ENCODE measurements around the gene NTN1. TPM values are rescaled to one million over a fixed set of nuclear protein-coding genes. Genes with fewer than 3 reads are reported as not detected.
"Not testable (repeated sequence)": the region's sequence is repeated elsewhere in the genome, so short reads cannot be mapped to it uniquely, and the experiment has no call there.

NTN1 gene
- total RNA-seq, 4 donors from 2014 or later, result 15.9 to 31.0 (median 25.0) TPM

GRCh38 chr17:9105068-9105868 lies 84.0 kb downstream of the NTN1 start:
- 67 to 80% methylated on average over 8 to 9 of the region's 9 CpGs for WGBS, 2 donors
- Histone ChIP-seq H3K27me3 (no peaks in the 10 kb centered on the region), H3K36me3 (no peaks in the 10 kb centered on the region), H3K4me3 (no peak overlapping the region), H3K9me3 (no peaks in the 10 kb centered on the region), H3K27ac (no peak overlapping the region), H3K4me1 (peaks cover 0 to 12% (median 0%) of the 10 kb centered on the region in 4 donors)
- TF ChIP-seq EP300 (IDR thresholded peaks at IDR 0.05) (no peak), POLR2A (IDR thresholded peaks at IDR 0.05) (no peak)
- TF ChIP-seq, protein P1, sequence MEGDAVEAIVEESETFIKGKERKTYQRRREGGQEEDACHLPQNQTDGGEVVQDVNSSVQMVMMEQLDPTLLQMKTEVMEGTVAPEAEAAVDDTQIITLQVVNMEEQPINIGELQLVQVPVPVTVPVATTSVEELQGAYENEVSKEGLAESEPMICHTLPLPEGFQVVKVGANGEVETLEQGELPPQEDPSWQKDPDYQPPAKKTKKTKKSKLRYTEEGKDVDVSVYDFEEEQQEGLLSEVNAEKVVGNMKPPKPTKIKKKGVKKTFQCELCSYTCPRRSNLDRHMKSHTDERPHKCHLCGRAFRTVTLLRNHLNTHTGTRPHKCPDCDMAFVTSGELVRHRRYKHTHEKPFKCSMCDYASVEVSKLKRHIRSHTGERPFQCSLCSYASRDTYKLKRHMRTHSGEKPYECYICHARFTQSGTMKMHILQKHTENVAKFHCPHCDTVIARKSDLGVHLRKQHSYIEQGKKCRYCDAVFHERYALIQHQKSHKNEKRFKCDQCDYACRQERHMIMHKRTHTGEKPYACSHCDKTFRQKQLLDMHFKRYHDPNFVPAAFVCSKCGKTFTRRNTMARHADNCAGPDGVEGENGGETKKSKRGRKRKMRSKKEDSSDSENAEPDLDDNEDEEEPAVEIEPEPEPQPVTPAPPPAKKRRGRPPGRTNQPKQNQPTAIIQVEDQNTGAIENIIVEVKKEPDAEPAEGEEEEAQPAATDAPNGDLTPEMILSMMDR (IDR thresholded peaks at IDR 0.05), result no peak
- no peak for DNase-seq (ENCODE audit: low spot score in 2 of 2)

GRCh38 chr17:9106278-9106677 lies 85.0 kb downstream of the NTN1 start:
- 84 to 88% methylated on average over 9 of the region's 9 CpGs for WGBS, 2 donors
- H3K4me1 ChIP-seq, result peaks cover 0 to 12% (median 0%) of the 10 kb centered on the region in 4 donors
- DNase-seq (ENCODE audit: low spot score in 2 of 2); H3K4me3 ChIP-seq; H3K27me3 ChIP-seq; H3K36me3 ChIP-seq; H3K9me3 ChIP-seq; H3K27ac ChIP-seq: not testable (repeated sequence)

DNA sequence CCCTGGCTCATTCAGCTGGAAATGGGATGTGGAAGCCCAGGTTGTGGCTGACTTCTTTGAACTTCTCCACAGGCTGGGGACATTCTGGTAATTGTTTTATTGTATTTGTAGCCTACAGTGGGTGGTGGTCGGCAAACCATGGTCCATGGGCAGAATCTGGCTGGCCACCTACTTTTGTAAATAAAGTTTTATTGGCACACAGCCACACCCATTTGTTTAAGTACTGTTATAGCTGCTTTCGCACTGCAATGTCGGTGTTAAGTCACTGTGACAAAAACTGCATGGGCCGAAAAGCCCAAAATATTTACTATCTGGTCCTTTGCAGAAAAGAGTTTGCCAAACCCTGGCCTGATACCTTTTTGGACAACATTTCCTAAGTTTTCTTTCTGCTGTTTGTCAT lies 86.2 kb downstream of the NTN1 start:
- Histone ChIP-seq H3K27me3 (no peaks in the 10 kb centered on the region), H3K36me3 (no peaks in the 10 kb centered on the region), H3K4me3 (no peak overlapping the region), H3K4me1 (peaks cover 0 to 12% (median 0%) of the 10 kb centered on the region in 4 donors), H3K27ac (no peak overlapping the region), H3K9me3 (no peaks in the 10 kb centered on the region)
- no peak for DNase-seq (ENCODE audit: low spot score in 2 of 2)
- WGBS, 2 donors, result 77 to 78% methylated on average over 4 of the region's 4 CpGs
- TF ChIP-seq POLR2A (IDR thresholded peaks at IDR 0.05) (no peak), EP300 (IDR thresholded peaks at IDR 0.05) (no peak)
- TF ChIP-seq, protein P1 (IDR thresholded peaks at IDR 0.05), result no peak

GRCh38 chr17:9108146-9108545 lies 86.8 kb downstream of the NTN1 start:
- no peaks in the 10 kb centered on the region for H3K36me3 ChIP-seq
- DNase-seq (ENCODE audit: low spot score in 2 of 2), result no peak
- no peaks in the 10 kb centered on the region for H3K27me3 ChIP-seq
- no peak overlapping the region for H3K4me3 ChIP-seq
- no peak overlapping the region for H3K27ac ChIP-seq
- peaks cover 0 to 12% (median 0%) of the 10 kb centered on the region in 4 donors for H3K4me1 ChIP-seq
- no peaks in the 10 kb centered on the region for H3K9me3 ChIP-seq
- 63 to 79% methylated on average over 6 of the region's 6 CpGs for WGBS, 2 donors
- TF ChIP-seq, protein P1 (IDR thresholded peaks at IDR 0.05), result no peak
- no peak for TF ChIP-seq POLR2A (IDR thresholded peaks at IDR 0.05)
- TF ChIP-seq EP300 (IDR thresholded peaks at IDR 0.05), result no peak

- 72 to 83% methylated on average over 4 of the region's 4 CpGs for WGBS, 2 donors
Observed at GRCh38 chr17:9109933-9110332, 88.6 kb downstream of the NTN1 start.

More at GRCh38 chr17:9109933-9110332, 88.6 kb downstream of the NTN1 start:
- Histone ChIP-seq H3K27ac (no peak overlapping the region), H3K4me1 (peaks cover 0 to 7% (median 0%) of the 10 kb centered on the region in 4 donors), H3K36me3 (no peaks in the 10 kb centered on the region), H3K4me3 (no peak overlapping the region), H3K27me3 (no peaks in the 10 kb centered on the region), H3K9me3 (no peaks in the 10 kb centered on the region)
- TF ChIP-seq, protein P1 (IDR thresholded peaks at IDR 0.05), result no peak
- TF ChIP-seq POLR2A (IDR thresholded peaks at IDR 0.05), result no peak
- no peak for TF ChIP-seq EP300 (IDR thresholded peaks at IDR 0.05)
- no peak for DNase-seq (ENCODE audit: low spot score in 2 of 2)
